ENCODE results near the gene ENTPD2.

The ENTPD2 gene

DNA sequence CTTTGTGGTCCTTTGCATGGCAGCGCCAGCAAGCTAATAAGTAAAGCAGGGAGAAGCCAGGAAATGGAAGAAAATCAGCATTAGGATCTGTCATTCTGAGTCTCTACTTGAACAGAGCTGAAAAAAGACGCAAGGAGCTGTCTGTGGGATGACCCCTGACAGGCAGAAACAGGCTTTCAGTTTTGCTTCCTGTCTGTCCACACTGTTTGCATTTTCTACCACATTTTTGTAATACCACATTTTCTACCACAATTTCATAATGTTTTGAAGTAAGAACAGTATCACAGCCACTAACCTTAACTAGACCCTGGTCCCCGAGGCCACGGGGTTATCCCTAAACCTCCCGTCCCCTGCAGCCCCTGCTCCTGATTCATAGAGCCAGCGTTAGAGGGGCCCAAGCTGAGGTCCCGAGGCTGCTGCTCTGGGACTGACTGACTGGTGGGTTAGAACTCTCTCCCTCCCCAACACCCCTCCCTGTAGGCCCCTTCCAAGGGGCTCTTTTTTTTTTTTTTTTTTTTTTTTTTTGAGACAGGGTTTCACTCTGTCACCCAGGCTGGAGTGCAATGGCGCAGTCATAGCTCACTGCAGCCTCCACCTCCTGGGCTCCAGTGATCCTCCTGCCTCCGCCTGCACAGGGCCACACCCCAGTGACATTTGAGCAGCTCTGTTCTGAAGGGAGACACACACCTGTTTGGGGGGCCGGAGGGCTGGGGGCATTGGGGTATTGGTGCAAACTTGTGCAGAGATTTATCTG is 53.5 kb downstream of the ENTPD2 start:
- TF ChIP-seq, protein P1, sequence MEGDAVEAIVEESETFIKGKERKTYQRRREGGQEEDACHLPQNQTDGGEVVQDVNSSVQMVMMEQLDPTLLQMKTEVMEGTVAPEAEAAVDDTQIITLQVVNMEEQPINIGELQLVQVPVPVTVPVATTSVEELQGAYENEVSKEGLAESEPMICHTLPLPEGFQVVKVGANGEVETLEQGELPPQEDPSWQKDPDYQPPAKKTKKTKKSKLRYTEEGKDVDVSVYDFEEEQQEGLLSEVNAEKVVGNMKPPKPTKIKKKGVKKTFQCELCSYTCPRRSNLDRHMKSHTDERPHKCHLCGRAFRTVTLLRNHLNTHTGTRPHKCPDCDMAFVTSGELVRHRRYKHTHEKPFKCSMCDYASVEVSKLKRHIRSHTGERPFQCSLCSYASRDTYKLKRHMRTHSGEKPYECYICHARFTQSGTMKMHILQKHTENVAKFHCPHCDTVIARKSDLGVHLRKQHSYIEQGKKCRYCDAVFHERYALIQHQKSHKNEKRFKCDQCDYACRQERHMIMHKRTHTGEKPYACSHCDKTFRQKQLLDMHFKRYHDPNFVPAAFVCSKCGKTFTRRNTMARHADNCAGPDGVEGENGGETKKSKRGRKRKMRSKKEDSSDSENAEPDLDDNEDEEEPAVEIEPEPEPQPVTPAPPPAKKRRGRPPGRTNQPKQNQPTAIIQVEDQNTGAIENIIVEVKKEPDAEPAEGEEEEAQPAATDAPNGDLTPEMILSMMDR (conservative IDR thresholded peaks at IDR 0.05; ENCODE audit: low read length): no peak
- peak; percentile 78 for DNase-seq (ENCODE audit: low read depth)
- no peak overlapping the region for H3K4me3 ChIP-seq (ENCODE audit: low read length)

All from AG10803 (cell line).